DMS79 (cell line): ENCODE results near the gene PDGFRA.
"Not testable (repeated sequence)": the region's sequence is repeated elsewhere in the genome, so short reads cannot be mapped to it uniquely, and the experiment has no call there.

ENCODE experiments used
- DNase-seq: peaks from one replicate; lab custom pipeline; 2025; lab: John Stamatoyannopoulos, UW

Gene PDGFRA

GRCh38 chr4:54227256-54228055, 1.6 kb upstream of the PDGFRA start:
- no peak for DNase-seq

- DNase-seq, result no peak
These were observed 1.0 kb upstream of the PDGFRA start for GRCh38 chr4:54228056-54228527.

- no peak for DNase-seq
These were observed 547 bp upstream of the PDGFRA start for GRCh38 chr4:54228546-54228945.

- no peak for DNase-seq
These were observed 764 bp downstream of the PDGFRA start for GRCh38 chr4:54229631-54230483.

- no peak for DNase-seq
These were observed 1.7 kb downstream of the PDGFRA start for GRCh38 chr4:54230484-54231418.

GRCh38 chr4:54231419-54231767, 2.3 kb downstream of the PDGFRA start:
- DNase-seq, result no peak

GRCh38 chr4:54231768-54232688, 2.9 kb downstream of the PDGFRA start:
- DNase-seq, result no peak

GRCh38 chr4:54233277-54233696, 4.2 kb downstream of the PDGFRA start:
- DNase-seq, result peak; percentile 33

GRCh38 chr4:54233697-54234496, 4.8 kb downstream of the PDGFRA start:
- DNase-seq, result peak; percentile 14

GRCh38 chr4:54234497-54235205, 5.6 kb downstream of the PDGFRA start:
- no peak for DNase-seq

GRCh38 chr4:54236316-54236715, 7.2 kb downstream of the PDGFRA start:
- DNase-seq, result not testable (repeated sequence)

GRCh38 chr4:54237770-54238169, 8.7 kb downstream of the PDGFRA start:
- no peak for DNase-seq

GRCh38 chr4:54238389-54238788, 9.3 kb downstream of the PDGFRA start:
- no peak for DNase-seq

GRCh38 chr4:54241268-54241823, 12.3 kb downstream of the PDGFRA start:
- DNase-seq, result not testable (repeated sequence)

GRCh38 chr4:54243541-54243940, 14.4 kb downstream of the PDGFRA start:
- DNase-seq, result not testable (repeated sequence)

GRCh38 chr4:54252312-54252711, 23.2 kb downstream of the PDGFRA start:
- DNase-seq, result not testable (repeated sequence)

GRCh38 chr4:54254116-54254914, 25.2 kb downstream of the PDGFRA start:
- DNase-seq, result no peak

GRCh38 chr4:54254915-54255246, 25.8 kb downstream of the PDGFRA start:
- no peak for DNase-seq
